Measurements from ENCODE around the gene NAMPT.

Gene NAMPT

DNA sequence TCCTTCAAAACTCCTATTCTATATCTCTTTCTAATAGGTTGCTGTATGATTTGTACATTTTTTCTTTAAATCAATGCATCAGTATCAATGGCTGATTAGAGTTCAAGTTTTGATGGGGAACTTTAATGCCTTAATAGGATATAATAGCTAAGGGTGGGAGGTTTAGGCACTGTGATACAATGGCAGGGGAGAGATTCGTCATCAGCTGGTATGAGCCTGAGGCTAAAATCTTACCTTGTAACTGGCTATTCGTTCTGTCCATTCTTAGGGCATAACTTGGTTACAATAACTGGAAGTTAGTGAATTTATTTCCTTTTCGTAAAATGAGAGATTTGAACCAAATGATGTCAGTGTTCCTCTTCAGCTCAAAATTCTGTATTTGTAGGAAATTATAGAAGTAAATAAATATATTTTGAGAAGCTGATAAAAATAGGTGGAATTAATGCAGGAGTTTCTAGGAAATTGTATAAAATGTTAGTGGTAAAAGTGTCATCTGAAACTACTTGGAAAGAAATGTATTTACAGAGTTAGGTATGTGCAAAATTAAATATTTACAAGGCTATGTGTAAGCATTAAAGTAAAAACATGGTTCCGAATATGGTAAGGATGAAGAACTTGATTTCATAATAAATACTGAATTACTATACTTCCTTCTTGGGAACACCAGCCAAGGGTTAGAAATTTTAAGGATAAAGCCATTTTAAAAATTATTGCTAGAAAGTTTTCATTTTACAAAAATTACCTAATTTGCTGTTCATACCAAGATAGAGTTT is 27.5 kb upstream of the NAMPT start:
- no peak overlapping the region for H3K4me2 ChIP-seq (ENCODE audit: low read length)
- no peak overlapping the region for H2AK5ac ChIP-seq (ENCODE audit: low read length)
- no peaks in the 10 kb centered on the region for H3K79me1 ChIP-seq (ENCODE audit: low read length)
- no peak overlapping the region for H4K8ac ChIP-seq (ENCODE audit: low read depth, low read length)
- H3K9me3 ChIP-seq (ENCODE audit: insufficient read depth, low read depth, low read length), result no peaks in the 10 kb centered on the region
- no peaks in the 10 kb centered on the region for H3K4me1 ChIP-seq (ENCODE audit: control insufficient read depth in 1 of 2, insufficient read depth in 2 of 2, low read length in 2 of 2)
- no peak overlapping the region for H2BK12ac ChIP-seq (ENCODE audit: low read length)
- no peak overlapping the region for H3K23ac ChIP-seq (ENCODE audit: low read length)
- H3K36me3 ChIP-seq (ENCODE audit: control insufficient read depth in 1 of 2, insufficient read depth in 2 of 2, low read length in 2 of 2), result no peaks in the 10 kb centered on the region
- H2AFZ ChIP-seq (ENCODE audit: insufficient read depth, low read length, poor library complexity), result no peak overlapping the region
- no peak overlapping the region for H3K4ac ChIP-seq (ENCODE audit: low read depth, low read length)
- no peaks in the 10 kb centered on the region for H3K79me2 ChIP-seq (ENCODE audit: control insufficient read depth, insufficient read depth, low read length, poor library complexity)
- H4K91ac ChIP-seq (ENCODE audit: low read depth, low read length), result no peak overlapping the region
- H2BK5ac ChIP-seq (ENCODE audit: low read depth, low read length, poor library complexity), result no peak overlapping the region
- no peak overlapping the region for H3K4me3 ChIP-seq (ENCODE audit: low read depth, low read length)
- no peak overlapping the region for H2BK120ac ChIP-seq (ENCODE audit: insufficient read depth, low read length, poor library complexity)
- H3K14ac ChIP-seq (ENCODE audit: low read length), result no peak overlapping the region
- no peak overlapping the region for H4K12ac ChIP-seq (ENCODE audit: low read depth, low read length)
- H3K18ac ChIP-seq (ENCODE audit: low read length), result no peak overlapping the region
- no peak overlapping the region for H3K27ac ChIP-seq (ENCODE audit: low read depth, low read length)
- H3K9ac ChIP-seq (ENCODE audit: low read length), result no peak overlapping the region
- peak; percentile 73 to 86 for DNase-seq
- H3K27me3 ChIP-seq (ENCODE audit: insufficient read depth, low read length), result no peaks in the 10 kb centered on the region
- no CpG with 5 or more reads among the region's 4 CpGs for WGBS (ENCODE audit: extremely low coverage, insufficient coverage, insufficient read length)

DNA sequence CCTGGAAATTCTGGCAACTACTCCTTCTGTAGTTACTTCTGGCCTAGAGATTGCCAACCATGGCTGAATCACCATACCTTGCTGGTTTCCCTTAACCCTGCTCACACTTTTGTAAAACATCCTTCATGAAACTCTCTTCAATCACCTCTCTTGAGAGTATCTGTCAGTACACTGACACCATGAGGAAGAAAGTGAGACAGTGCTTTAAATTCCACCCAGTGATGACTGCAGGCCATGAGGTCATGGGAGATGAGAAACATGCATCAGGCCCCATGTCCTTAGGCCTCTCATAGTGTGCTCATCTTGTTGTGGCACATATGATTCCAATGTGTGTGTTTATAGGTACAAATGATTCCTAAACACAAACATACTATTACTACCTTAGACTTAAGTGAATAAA is 24.6 kb upstream of the NAMPT start:
- no peak overlapping the region for H2AFZ ChIP-seq (ENCODE audit: insufficient read depth, low read length, poor library complexity)
- H3K18ac ChIP-seq (ENCODE audit: low read length), result no peak overlapping the region
- no peak overlapping the region for H2AK5ac ChIP-seq (ENCODE audit: low read length)
- H4K8ac ChIP-seq (ENCODE audit: low read depth, low read length), result no peak overlapping the region
- no peak overlapping the region for H2BK5ac ChIP-seq (ENCODE audit: low read depth, low read length, poor library complexity)
- H3K9ac ChIP-seq (ENCODE audit: low read length), result no peak overlapping the region
- H4K91ac ChIP-seq (ENCODE audit: low read depth, low read length), result no peak overlapping the region
- no peak overlapping the region for H3K23ac ChIP-seq (ENCODE audit: low read length)
- DNase-seq, result no peak
- H3K14ac ChIP-seq (ENCODE audit: low read length), result no peak overlapping the region
- H4K12ac ChIP-seq (ENCODE audit: low read depth, low read length), result no peak overlapping the region
- H3K36me3 ChIP-seq (ENCODE audit: control insufficient read depth in 1 of 2, insufficient read depth in 2 of 2, low read length in 2 of 2), result no peaks in the 10 kb centered on the region
- H3K9me3 ChIP-seq (ENCODE audit: insufficient read depth, low read depth, low read length), result no peaks in the 10 kb centered on the region
- no peak overlapping the region for H2BK12ac ChIP-seq (ENCODE audit: low read length)
- no peak overlapping the region for H3K4me2 ChIP-seq (ENCODE audit: low read length)
- peaks cover 0 to 5% of the 10 kb centered on the region in 2 experiments for H3K4me1 ChIP-seq (ENCODE audit: control insufficient read depth in 1 of 2, insufficient read depth in 2 of 2, low read length in 2 of 2)
- no peaks in the 10 kb centered on the region for H3K79me2 ChIP-seq (ENCODE audit: control insufficient read depth, insufficient read depth, low read length, poor library complexity)
- H2BK120ac ChIP-seq (ENCODE audit: insufficient read depth, low read length, poor library complexity), result no peak overlapping the region
- H3K27ac ChIP-seq (ENCODE audit: low read depth, low read length), result no peak overlapping the region
- H3K27me3 ChIP-seq (ENCODE audit: insufficient read depth, low read length), result no peaks in the 10 kb centered on the region
- no peaks in the 10 kb centered on the region for H3K79me1 ChIP-seq (ENCODE audit: low read length)
- H3K4me3 ChIP-seq (ENCODE audit: low read depth, low read length), result no peak overlapping the region
- no peak overlapping the region for H3K4ac ChIP-seq (ENCODE audit: low read depth, low read length)

- H2AK5ac ChIP-seq (ENCODE audit: low read length), result no peak overlapping the region
- no peak overlapping the region for H3K27ac ChIP-seq (ENCODE audit: low read depth, low read length)
- H2AFZ ChIP-seq (ENCODE audit: insufficient read depth, low read length, poor library complexity), result no peak overlapping the region
- H3K79me1 ChIP-seq (ENCODE audit: low read length), result no peaks in the 10 kb centered on the region
- no peaks in the 10 kb centered on the region for H3K27me3 ChIP-seq (ENCODE audit: insufficient read depth, low read length)
- H3K4me3 ChIP-seq (ENCODE audit: low read depth, low read length), result no peak overlapping the region
- no peaks in the 10 kb centered on the region for H3K9me3 ChIP-seq (ENCODE audit: insufficient read depth, low read depth, low read length)
- no peak overlapping the region for H3K14ac ChIP-seq (ENCODE audit: low read length)
- no peak overlapping the region for H2BK12ac ChIP-seq (ENCODE audit: low read length)
- no peak overlapping the region for H3K9ac ChIP-seq (ENCODE audit: low read length)
- no peak overlapping the region for H3K18ac ChIP-seq (ENCODE audit: low read length)
- H4K91ac ChIP-seq (ENCODE audit: low read depth, low read length), result no peak overlapping the region
- no peaks in the 10 kb centered on the region for H3K79me2 ChIP-seq (ENCODE audit: control insufficient read depth, insufficient read depth, low read length, poor library complexity)
- H3K23ac ChIP-seq (ENCODE audit: low read length), result no peak overlapping the region
- H4K12ac ChIP-seq (ENCODE audit: low read depth, low read length), result no peak overlapping the region
- WGBS (ENCODE audit: extremely low coverage, insufficient coverage, insufficient read length), result no CpG with 5 or more reads among the region's 3 CpGs
- peaks cover 0 to 5% of the 10 kb centered on the region in 2 experiments for H3K4me1 ChIP-seq (ENCODE audit: control insufficient read depth in 1 of 2, insufficient read depth in 2 of 2, low read length in 2 of 2)
- no peak overlapping the region for H3K4ac ChIP-seq (ENCODE audit: low read depth, low read length)
- H3K4me2 ChIP-seq (ENCODE audit: low read length), result no peak overlapping the region
- no peak overlapping the region for H4K8ac ChIP-seq (ENCODE audit: low read depth, low read length)
- H2BK120ac ChIP-seq (ENCODE audit: insufficient read depth, low read length, poor library complexity), result no peak overlapping the region
- H3K36me3 ChIP-seq (ENCODE audit: control insufficient read depth in 1 of 2, insufficient read depth in 2 of 2, low read length in 2 of 2), result no peaks in the 10 kb centered on the region
- H2BK5ac ChIP-seq (ENCODE audit: low read depth, low read length, poor library complexity), result no peak overlapping the region
- no peak for DNase-seq
Observed at GRCh38 chr7:106306256-106306655, 21.5 kb upstream of the NAMPT start.

GRCh38 chr7:106305732-106306131 is 20.9 kb upstream of the NAMPT start:
- WGBS (ENCODE audit: extremely low coverage, insufficient coverage, insufficient read length), result no CpG with 5 or more reads among the region's 3 CpGs
- Histone ChIP-seq H3K79me1 (ENCODE audit: low read length) (no peaks in the 10 kb centered on the region), H2BK5ac (ENCODE audit: low read depth, low read length, poor library complexity) (no peak overlapping the region), H2BK12ac (ENCODE audit: low read length) (no peak overlapping the region), H3K4me3 (ENCODE audit: low read depth, low read length) (no peak overlapping the region), H2BK120ac (ENCODE audit: insufficient read depth, low read length, poor library complexity) (no peak overlapping the region), H3K23ac (ENCODE audit: low read length) (no peak overlapping the region), H2AK5ac (ENCODE audit: low read length) (no peak overlapping the region), H2AFZ (ENCODE audit: insufficient read depth, low read length, poor library complexity) (no peak overlapping the region), H3K27ac (ENCODE audit: low read depth, low read length) (no peak overlapping the region), H3K9ac (ENCODE audit: low read length) (no peak overlapping the region), H3K18ac (ENCODE audit: low read length) (no peak overlapping the region), H3K4ac (ENCODE audit: low read depth, low read length) (no peak overlapping the region), H3K4me1 (ENCODE audit: control insufficient read depth in 1 of 2, insufficient read depth in 2 of 2, low read length in 2 of 2) (peaks cover 0 to 5% of the 10 kb centered on the region in 2 experiments), H4K12ac (ENCODE audit: low read depth, low read length) (no peak overlapping the region), H3K14ac (ENCODE audit: low read length) (no peak overlapping the region), H3K4me2 (ENCODE audit: low read length) (no peak overlapping the region), H3K9me3 (ENCODE audit: insufficient read depth, low read depth, low read length) (no peaks in the 10 kb centered on the region), H4K8ac (ENCODE audit: low read depth, low read length) (no peak overlapping the region), H3K27me3 (ENCODE audit: insufficient read depth, low read length) (no peaks in the 10 kb centered on the region), H3K79me2 (ENCODE audit: control insufficient read depth, insufficient read depth, low read length, poor library complexity) (no peaks in the 10 kb centered on the region), H3K36me3 (ENCODE audit: control insufficient read depth in 1 of 2, insufficient read depth in 2 of 2, low read length in 2 of 2) (no peaks in the 10 kb centered on the region), H4K91ac (ENCODE audit: low read depth, low read length) (no peak overlapping the region)
- no peak for DNase-seq
